Activated CD4-positive, alpha-beta T cell treated with anti-CD3 and anti-CD28 coated beads for 4 hours (primary cell): ENCODE measurements around the gene VILL.

Source experiments
- DNase-seq, 2 donors: peaks; one replicate each; pipeline ENCODE4 v3.0.0-alpha.2; 2020

VILL gene

DNA sequence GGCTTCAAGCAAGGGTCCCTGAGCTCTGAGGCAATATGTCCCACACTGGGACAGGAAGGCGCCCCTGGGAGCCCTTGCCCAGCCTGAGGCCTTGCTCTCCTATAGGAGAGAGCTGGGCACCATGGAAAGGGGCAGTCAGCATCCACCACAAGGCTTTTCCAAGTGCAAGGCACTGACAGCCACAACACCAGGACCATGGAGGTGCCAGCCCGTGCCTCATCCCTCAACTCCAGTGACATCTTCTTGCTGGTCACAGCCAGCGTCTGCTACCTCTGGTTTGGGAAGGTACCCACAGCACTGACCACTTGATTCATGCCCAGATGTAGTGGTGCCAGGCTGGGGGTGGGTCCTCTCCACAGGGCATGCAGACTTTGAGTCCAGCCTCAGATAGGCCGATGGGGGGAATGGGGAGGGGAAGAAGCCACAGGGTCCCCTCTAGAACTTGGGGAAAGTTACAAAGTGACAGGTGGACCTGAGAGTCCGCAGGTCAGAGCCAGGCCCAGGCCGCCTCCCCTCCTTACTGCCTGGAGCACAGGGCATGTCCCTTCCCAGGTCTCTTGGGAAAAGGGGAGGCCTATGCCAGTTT is 11.8 kb downstream of the VILL start:
- DNase-seq = no peak

DNA sequence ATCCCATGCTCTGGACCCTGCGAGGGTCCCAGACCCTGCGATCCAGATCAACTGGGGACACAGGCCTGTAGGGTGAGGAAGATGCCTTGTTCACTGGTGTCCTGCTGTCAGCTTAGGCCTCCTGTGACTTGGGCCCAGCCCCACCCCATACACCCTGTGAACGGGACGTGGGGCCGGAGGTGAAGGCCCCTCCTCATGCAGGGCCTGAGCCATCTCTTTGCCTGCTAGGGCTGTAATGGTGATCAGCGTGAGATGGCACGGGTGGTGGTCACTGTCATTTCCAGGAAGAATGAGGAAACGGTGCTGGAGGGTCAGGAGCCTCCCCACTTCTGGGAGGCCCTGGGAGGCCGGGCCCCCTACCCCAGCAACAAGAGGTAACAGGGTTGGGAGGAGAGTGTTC is 12.4 kb downstream of the VILL start:
- DNase-seq = no peak

DNA sequence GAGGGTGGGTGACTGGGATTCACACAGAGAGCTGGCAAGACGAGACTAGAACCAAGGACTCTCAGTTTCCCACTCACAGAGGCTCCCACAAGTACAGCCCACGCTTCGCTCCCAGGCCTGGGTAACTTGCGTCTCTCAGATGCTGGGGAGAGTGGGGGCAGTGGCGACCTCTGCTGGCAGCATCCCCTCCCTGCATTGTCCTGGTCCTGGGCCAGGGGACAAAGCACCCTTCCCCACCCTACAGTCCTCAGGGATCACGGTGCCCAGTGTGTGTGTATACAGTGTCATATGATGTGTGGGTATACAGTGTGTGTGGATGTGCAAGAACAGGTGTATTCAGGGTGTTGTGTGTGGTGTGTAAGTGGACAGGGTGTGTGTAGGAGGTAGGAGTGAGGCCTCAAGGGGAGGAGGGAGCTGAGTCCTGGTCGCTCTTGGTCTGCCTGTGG is 12.8 kb downstream of the VILL start:
- peak; percentile 57 to 63 for DNase-seq

DNA sequence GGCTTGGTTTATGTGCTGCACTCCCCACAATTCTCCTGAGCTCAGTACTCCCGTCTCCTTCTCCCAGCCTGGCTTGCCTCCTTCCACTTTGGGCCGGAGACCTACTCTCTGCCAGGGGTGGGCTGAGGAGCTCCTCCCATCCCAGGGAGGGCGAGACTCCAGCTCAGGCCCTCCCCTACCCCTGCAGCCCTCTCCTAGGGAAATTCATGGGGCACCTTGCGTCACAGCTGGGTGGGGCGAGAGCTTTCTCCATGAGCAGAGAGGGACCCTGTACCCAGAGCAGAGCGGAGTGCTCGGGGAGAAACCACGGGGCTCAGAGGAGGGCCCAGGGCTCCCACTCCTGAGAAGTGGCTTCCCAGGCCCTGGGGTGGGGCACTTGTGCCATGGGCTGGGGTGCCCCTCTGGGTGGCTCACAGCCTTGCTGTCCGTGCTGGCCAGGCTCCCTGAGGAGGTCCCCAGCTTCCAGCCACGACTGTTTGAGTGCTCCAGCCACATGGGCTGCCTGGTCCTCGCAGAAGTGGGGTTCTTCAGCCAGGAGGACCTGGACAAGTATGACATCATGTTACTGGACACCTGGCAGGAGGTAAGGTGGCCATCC is 13.3 kb downstream of the VILL start:
- DNase-seq = no peak

DNA sequence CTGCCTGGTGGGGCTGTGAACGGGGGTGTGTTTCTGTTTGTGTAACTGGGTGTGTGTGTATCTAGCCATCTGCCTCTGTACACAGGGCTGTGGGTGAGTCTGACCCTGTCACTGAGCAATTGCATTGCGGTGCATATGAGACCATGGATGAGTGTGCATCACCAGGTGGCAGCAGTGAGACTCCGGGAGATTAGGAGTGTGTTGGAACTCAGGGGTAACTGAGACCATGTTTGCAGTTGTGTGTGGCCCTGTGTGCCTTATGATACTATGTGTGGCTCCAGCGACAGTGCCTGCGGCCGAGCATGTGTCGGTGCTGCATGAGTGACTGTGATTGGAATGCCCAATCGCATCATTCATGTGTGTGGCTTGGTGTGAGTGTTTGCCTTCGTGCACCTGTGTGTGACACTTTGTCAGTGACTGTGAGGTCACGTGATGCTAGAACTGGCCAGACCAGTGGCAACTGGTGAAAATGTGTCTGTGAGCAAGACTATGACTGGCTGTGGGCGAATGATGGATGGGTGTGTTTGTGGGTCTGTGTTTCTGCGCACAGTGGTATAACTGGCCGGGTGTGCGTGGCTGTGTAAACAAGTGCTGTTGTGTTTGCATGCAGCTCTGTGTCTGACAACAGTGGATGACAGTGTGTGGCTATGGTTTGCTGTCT is 14.0 kb downstream of the VILL start:
- DNase-seq = peak; percentile 57 to 68

DNA sequence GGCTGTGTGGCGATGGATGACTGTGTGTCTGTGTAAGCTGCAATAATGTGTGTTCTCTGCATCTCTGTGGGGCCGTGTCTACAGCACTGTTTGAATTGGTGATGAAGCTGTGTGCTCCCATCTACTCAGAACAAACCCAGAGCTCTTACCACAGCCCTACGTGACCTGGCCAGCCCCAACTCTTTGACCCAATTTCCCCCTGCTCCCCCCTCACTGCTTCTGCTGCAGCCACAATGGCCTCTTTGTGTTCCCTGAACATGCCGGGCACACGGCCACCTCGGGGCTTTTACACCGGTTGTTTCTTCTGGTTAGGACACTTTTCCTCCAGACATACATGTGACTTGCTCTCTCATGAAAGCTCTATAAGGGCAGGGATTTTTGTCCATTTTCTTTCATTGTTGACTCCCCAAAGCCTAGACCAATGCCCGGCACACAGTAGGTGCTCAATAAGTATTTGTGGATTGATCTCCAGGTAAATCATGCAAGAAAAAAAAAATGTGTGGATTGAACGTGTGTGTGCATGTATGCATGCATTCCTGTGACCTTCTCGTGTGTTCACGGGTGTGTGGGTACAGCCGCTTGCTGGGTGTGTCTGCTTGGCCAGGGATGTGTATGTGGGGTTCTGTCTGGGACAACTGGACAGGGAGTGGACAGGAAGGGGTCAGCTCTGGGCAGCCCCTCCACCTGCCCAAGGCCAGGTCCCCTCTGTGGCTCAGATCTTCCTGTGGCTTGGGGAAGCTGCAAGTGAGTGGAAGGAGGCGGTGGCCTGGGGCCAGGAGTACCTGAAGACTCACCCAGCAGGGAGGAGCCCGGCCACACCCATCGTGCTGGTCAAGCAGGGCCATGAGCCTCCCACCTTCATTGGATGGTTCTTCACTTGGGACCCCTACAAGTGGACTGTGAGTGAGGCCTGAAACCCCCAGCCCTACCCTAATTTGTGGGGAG is 14.8 kb downstream of the VILL start:
- DNase-seq = no peak

DNA sequence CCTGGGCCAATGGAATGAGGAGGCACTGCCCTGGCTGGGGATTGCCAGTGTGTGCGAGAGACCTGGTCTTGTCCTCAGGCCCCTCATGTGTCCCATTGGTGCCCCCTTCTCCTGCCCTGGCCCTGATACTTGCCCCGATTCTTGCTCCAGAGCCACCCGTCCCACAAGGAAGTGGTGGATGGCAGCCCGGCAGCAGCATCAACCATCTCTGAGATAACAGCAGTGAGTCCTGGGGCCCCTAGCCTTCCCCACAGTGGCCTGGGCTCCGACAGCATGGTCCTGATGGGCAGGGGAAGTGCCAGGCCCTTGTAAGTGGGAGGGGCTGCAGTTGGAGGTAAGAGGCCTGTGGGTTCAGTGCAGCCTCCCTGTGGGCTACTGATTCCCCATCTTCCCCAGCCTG is 15.4 kb downstream of the VILL start:
- no peak for DNase-seq

DNA sequence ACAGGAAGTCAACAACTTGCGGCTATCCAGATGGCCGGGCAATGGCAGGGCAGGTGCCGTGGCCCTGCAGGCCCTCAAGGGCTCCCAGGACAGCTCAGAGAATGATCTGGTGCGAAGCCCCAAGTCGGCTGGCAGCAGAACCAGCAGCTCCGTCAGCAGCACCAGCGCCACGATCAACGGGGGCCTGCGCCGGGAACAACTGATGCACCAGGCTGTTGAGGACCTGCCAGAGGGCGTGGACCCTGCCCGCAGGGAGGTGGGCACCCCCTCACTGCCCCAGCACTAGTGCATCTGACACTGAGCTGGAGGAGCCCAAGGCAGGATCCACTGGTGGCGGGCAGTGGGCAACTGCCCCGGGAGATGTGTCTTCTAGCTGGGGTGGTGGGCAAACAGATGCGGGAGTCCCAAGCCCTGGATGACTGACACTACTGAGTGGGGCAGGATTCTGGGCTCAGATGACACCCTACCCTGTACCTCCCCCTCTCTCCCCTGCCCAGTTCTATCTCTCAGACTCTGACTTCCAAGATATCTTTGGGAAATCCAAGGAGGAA is 15.9 kb downstream of the VILL start:
- no peak for DNase-seq

DNA sequence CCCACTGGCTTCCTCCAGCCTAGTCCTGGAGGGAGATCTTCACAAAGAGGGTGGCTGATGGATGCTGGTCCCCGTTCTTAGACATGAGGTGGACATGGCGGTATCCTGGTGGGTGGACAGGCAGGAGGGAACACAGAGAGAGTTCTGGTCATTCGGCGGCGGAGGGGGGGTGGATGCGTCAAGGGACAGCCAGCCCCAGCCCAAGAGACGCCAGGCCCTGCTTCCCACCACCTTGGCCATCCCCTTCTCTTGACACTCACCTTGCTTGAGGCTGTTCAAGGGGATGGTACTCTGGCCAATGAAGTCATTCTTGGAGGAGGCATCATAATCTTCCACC is 17.1 kb downstream of the VILL start:
- no peak for DNase-seq

DNA sequence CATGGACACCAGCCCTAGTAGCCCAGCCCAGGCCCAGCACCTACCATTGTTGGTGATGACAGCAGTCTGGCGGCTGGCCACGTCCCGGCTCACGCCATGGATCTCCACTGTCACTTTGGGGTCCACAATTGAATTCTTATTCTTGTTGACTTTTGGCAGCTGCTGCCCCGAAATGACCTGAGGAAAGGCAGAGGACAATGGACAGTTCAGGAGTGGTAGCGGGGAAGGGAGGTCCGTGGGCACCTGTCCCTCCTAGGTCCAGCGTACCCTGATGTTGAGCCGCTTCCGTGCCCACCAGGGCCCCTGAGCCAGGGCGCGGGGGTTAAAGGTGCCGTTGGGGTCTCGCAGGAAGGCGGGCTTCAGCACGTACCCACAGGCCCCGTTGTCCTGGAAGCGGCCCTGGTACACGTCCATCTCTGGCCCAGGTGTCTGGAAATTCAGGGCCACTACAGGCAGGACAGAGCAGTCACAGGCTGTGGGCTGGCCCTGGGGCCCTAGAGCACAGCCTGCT is 17.7 kb downstream of the VILL start:
- no peak for DNase-seq

DNA sequence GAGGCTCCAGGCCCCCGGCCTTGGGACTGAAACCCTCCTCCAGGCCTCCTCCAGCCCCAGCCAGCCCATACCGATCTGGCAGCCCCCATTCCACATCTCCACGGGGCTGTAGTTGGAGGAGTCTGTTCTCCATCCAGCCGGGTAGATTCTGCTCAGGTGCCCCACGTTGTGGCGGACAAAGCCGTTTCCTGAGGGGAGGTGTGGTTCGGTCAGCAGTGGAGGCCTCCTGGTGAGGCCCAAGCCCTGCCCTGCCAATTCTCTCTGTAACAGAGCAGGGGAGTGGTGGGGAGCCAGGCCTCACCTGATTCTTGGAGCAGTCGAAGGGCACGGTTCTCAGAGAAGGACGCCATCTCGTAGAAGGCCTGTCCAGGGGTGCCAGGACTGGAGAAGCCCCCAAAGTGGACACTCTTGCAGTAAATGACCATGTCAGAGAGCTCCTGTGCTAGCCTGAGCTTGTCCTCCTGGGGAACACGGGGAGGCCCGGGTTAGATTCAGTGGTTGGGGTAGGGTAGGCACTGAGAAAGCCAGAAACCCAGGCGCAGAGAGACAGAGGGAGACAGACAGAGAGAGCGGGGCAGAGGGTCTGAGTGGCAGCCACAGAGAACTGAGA is 18.5 kb downstream of the VILL start:
- no peak for DNase-seq

DNA sequence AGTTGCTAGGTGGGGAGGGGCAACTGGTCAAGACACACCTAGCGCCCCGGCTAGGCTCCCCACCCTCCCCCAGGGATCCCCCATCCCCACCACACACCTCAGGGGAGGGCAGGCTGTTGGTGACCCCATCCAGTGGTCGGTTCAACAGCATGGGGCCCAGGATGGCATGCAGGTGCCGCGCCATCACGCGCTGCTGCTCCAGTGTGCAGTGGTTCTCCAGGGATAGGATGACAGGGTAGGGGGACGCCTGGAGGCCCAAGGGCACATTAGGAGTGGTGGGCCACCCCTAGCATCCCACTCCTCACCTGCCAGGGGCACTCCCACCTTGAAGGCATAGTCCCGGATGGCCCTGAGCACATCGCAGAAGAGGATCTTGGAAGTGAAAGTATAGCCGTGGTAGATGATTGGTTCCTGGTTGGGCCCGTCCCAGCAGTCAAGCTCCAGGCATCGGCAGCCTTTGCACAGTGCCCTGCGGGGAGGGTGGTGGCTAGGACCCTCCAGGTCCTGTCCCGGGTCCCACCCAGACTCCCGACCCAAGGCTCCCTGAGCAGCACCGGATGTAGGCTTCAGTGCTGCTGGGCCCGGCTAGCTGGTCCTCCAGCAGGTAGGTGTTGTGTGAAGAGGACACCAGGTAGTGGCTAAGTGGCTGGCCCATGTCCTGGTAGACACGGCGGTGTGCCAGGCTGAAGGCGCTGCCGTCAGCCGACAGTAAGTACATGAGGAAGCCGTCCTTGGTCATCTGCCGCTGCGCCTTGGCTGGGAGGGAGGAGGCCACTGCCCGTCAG is 19.4 kb downstream of the VILL start:
- DNase-seq = no peak

DNA sequence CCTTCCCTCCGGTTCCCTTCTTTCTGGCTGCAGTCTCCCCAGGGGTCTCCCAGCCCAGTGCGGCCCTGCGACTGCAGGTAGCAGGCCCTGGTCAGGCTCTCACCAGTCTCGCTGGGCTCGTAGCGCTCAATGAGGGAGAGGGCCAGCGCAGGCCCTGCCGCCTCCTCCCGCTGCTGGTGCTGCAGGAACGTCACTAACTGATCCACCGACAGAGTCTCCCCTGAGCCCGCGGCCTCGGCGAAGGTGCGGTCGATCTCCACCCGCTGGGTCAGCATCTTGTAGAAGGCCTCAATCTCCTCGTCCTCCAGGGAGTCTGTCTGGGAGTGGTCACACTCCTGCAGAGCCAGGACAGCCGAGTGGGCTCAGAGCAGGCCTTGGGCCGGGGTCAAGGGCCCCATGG is 20.5 kb downstream of the VILL start:
- DNase-seq = no peak

DNA sequence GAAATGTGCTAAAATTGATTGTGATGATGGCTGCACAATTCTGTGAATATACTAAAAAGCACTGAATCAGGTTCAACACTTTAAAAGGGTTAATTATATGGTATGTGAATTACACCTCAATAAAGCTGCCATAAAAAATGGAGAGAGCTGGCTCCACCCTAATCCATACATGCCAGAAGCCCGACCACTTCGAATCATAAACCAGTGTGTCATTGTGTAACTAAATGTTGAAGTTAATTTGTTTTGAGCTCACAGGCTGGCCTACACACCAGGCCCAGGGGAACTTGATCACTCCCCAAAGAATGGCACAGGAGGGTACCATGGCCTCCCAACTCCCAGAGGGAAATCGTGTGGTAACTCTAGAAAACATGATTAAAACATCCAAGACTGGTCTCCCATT is 24.9 kb downstream of the VILL start:
- DNase-seq = no peak

DNA sequence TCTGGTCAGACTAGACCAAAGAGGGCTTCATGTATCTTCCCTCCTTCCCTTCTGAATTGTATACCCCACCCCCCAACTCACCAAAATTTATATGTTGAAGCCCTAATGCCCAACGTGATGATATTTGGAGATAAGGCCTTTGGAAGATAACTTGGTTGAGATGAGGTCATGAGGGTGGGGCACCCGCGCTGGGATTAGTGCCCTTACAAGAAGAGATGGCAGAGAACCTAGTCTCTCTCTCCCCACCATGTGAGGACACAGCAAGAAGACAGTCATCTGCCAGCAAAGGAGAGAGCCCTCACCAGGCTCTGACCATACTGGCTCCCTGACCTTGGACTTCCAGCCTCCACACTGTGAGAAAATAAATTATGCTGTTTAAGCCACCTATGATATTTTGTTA is 25.4 kb downstream of the VILL start:
- DNase-seq = no peak

DNA sequence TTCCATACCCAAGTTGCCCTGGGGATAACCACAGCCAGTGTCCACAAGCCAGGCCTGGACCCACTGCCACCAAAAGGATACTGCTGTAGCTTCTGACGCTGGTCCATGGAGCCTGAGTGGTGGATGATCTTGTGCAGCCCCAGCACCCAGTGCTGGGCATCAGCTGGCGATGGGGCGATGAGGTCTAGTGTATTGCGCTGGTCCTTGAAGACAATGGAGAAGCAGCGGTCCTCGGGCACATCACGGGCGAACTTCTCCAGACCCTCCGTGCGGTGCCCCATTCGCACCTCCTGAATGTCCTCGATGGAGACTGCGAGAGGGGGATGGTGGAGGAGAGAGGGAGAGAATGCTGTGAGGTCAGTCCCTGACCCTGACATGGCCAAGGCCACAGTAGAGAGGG is 25.8 kb downstream of the VILL start:
- no peak for DNase-seq

DNA sequence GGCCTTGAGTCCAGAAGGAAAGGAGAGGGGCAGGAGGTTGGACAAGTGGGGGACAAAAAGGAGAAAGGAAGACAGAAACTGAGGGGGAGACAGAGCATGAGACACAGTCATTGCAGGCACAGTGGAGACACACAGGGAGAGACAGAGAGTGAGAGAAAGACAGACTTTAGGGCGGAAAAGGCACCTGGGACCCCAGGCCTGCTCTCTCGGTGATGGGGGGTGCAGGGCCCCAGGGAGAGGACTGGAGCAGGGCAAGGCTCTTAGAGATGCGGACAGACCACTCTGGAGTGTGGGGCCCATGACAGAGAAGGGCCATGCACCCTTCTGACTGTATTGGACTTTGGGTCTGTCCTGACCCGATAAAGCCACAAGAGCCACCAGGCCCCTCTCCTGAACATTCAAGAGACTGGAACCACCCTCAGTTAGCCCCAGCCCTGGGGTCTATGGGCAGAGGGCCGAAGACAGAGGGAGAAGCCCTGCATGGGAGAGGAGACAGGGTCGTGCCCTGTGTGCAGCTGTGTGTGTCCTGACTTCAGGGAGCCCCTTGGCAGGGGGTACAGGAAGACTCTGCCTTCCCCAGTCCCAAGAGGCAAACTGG is 26.4 kb downstream of the VILL start:
- no peak for DNase-seq

DNA sequence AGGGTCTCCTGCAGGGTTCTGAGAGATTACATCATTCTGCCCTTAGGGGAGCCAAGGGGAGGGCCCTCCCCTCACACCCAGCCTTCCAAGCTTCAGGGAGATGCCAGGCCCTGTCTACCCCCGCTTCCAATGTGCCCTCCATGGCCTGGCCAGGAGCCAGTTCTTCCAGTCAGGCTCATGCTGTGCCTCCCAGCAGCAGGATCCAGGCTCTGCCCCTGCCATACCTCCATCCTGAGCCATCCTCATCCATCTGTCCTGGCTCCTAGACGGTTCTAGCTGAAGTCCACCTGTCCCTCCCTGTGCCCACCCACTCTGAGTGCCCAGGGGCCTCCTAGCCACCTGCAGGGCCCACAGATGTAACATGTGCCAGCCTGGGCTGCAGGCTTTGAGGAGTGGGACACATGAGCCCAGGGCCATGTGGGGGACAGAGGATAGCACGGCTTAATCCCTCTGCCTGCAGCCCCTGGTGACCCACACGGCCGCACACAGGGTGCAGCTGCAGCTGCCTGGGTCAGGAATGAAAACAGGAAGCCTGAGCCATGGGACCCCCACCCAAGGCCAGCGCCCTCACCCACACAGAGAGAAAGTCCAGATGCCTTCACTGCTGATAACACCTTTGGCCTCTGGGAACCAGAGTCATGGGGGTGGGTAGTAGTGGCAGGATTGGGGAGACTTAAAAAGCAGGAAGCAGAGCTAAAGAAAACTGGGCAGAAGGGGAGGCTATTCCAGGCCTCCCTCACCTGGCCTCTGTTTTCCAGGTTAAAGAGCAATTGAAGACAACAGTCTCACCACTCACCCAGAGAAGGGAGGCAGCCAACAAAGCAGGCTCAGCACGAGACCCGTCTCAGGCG is 27.1 kb downstream of the VILL start:
- no peak for DNase-seq

DNA sequence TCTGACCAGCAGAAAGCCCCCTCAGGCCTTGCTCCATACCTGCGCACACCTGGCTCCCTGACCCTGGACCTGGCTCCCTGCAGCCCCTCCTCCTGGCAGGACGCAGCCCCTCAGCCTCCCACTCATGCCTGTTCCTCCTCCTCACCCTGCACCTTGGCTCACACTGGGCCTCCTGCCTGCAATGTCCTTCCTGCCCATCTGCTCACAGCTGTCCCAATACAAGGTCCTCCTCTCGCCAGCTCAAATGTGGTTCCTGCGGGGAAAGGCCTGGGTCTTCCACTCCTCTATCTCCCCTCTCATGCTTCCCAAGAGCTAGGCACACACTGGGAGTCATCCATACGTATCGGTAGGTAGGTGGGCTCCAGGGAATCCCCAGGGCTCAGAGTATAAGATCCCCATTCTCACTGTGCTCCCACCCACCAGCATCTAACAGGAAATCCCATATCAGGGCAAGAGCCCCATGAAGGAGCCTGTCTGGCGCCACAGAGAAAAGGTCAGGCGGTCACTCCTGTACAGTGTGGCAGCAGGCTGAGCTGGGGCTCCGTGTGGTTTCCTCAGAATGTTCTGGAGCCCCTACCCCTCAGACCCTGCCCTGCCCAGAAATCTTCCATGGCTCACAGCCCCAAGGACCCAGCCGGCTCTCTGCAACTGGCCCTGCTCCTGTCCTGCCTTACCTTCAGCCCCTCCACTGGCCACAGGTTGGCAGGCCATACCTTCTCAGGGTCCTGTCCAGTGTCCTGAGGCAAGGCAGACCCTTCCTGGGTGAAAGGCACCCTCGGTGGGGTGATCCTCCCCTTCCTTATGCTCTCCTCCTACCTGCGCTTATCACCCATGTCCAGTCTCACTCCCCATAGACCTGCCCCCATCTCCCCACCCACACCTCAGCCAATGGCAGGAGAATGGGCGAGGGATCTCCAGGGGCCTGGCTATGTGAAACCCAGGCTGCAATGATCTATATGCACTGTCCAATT is 28.0 kb downstream of the VILL start:
- no peak for DNase-seq
